Pons (tissue), 1 donor: ENCODE data around the gene COX7A1.
A peak's percentile ranks its signal among the peaks of the same experiment; 100 is the strongest.
"Not testable (repeated sequence)": the region's sequence is repeated elsewhere in the genome, so short reads cannot be mapped to it uniquely, and the experiment has no call there.

Experiments used
- DNase-seq: peaks from one replicate; pipeline ENCODE4 v3.0.0-alpha.2; 2016; ENCODE audit warnings: low spot score

The COX7A1 gene

DNA sequence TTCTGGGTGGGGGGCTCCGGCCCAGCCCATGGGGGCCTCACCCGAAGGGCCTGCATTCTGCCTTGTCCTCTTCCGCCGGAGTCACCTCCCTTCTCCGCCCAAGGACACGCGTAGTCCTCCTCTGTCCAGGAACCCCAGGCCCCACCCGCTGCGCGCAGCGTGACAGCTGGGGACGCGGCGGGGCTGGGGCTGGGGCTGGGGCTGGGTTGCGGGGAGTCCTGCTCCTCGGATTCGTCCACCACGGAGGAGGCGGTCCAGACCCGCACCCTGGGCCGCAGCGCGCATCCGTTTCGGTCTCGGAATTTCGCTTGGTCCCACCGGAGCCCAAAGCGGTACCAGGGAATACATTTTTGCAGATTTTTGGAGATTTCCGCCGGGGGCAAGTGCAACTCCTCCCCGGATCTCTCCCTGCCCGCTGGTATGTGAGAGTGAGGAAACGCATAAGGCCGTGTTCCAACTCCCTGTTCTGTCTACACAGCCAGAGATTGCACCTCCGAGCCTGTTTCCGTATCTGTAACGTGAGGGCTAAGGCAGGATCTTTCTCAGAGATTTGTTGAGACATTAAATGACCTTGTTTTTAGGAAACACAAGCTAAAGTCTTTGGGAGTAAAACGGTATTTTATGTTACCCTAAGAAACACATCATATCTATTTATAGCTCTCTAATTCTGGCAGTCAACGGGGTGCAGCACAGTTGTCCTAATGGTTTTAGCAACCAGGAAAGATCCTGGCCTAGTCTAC lies at the start of gene COX7A1:
COX7A1 (minus strand) TSS at position 96 of the 740 bp plus-strand sequence; CDS start at position 56, 40 bp downstream.
- no peak for DNase-seq

DNA sequence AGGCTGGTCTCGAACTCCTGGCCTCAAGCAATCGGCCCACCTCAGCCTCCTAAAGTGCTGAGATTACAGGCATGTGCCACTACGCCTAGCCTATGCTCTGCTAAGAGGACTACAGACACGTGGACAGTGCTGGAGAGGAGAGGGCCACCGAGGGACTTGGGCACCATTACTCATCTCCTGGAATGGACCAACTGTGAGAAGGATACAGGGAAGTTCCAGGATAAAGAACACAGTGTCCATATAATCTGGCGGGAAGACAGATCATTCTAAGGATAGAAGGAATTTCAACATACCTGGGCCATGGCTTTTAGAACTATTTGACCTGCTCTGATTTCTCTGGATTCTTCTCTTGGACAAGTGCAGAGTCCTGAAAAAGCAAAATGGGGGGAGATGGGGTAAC lies 49.4 kb upstream of the COX7A1 start:
- DNase-seq: no peak

DNA sequence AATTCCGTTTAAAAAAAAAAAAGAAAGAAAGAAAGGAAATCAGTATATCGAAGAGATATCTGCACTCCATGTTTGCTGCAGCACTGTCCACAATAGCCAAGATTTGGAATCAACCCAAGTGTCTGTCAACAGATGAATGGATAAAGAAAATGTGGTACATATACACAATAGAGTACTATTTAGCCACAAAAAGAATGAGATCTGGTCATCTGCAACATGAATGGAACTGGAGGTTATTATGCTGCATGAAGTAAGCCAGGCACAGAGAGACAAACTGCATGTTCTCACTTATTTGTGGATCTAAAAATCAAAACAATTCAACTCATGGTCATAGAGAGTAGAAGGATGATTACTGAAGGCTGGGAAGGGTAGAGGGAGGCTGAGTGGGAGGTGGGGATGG lies 45.9 kb upstream of the COX7A1 start:
- peak; percentile 98 for DNase-seq

DNA sequence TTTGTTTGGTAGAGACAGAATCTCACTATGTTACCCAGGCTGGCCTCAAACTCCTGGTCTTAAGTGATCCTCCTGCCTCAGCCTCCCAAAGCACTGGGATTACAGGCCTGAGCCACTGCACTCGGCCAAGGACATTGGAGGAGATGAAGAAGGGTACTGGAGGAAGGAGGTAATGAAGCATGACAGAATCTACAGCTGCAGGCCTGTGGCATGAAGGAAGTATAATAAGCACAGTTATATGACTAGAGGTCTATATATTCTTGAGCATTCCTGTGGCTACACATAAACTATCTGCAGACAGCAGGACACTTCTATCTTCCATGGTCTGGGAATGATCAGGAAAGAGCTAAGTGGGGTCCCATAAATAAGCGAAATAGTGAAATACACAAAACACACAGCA lies 44.0 kb upstream of the COX7A1 start:
- no peak for DNase-seq

DNA sequence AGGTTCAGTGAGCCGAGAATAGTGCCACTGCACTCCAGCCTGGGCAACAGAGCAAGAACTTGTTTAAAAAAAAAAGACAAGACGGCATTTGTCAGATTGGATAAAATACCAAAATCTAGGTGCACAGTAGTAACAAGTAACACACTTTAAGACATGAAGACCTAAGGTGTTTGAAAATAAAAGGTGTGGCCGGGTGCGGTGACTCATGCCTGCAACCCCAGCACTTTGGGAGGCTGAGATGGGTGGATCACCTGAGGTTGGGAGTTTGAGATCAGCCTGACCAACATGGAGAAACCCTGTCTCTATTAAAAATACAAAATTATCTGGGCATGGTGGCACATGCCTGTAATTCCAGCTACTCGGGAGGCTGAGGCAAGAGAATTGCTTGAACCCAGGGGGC lies 34.5 kb upstream of the COX7A1 start:
- DNase-seq: not testable (repeated sequence)

DNA sequence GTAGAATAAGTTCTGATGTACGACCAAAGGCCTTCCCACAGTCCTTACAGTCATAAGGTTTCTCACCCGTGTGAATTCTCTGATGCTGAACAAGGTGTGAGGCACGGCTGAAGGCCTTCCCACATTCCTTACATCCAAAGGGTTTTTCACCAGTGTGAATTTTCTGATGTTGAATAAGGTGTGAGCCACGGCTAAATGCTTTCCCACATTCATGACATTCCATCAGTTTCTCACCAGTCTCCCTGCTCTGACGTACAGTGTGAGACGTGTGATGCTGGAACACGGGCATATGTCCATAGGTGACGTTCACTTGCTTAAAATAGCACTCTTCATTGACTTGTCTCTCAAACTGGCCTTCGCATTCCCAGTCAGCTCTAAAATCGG lies 31.0 kb upstream of the COX7A1 start:
- no peak for DNase-seq

DNA sequence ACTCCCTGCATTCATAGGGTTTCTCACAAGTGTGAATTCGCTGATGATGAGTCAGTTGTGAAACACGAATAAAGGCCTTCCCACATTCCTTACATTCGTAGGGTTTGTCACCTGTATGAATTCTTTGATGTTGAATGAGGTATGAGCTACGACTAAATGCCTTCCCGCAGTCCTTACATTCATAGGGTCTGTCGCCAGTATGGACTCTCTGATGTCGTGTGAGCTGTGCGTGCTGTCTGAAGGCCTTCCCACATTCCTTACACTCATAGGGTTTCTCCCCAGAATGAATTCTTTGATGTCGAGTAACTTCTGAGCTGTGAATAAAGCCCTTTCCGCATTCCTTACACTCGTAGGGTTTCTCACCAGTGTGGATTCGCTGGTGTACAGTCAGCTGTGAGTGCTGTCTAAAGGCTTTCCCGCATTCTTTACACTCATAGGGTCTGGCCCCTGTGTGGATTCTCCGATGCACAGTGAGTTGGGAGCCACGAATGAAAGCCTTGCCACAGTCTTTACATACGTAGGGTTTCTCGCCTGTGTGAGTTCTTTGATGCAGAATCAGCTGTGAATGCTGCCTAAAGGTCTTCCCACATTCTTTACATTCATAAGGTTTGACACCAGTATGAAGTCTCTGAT lies 30.5 kb upstream of the COX7A1 start:
- no peak for DNase-seq

DNA sequence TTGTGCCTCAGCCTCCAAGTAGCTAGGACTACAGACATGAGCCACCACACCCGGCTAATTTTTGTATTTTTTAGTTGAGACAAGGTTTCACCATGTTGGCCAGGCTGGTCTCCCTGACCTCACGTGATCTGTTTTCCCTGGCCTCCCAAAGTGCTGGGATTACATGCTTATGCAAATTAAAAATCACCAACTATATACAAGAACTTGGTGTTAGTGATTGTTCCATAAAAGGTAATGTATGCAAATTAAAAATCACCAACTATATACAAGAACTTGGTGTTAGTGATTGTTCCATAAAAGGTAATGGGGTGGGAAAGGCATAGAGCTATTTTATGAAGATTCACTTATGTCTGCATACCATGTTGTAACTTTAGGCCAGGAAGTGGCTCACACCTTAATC lies 26.8 kb upstream of the COX7A1 start:
- DNase-seq: not testable (repeated sequence)

DNA sequence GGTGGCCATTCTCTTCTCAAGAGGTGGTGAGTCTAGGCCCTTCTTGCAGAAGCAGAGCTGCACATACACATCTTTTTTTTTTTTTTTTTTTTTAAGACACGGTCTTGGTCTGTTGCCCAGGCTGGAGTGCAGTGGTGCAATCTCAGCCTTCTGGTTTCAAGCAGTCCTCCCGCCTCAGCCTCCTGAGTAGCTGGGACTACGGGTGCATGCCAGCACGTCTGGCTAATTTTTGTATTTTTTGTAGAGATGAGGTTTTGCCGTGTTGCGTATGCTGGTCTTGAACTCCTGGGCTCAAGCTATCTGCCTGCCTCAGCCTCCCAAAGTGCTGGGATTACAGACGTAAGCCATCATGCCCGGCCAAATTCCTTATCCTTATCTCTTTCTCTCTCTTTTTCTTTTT lies 21.6 kb upstream of the COX7A1 start:
- DNase-seq: not testable (repeated sequence)

DNA sequence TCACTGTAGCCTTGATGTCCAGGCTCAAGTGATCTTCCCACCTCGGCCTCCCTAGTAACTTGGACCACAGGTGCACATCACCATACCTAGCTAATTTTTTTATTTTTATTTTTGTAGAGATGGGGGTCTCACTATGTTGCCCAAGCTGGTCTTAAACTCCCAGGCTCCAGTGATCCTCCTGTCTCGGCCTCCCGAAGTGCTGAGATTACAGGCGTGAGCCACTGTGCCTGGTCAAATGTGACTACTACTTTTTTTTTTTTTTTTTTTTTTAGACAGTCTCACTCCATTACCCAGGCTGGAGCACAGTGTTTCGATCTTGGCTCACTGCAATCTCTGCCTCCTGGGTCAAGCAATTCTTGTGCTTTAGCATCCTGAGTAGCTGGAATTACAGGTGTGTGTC lies 20.6 kb upstream of the COX7A1 start:
- DNase-seq: no peak

DNA sequence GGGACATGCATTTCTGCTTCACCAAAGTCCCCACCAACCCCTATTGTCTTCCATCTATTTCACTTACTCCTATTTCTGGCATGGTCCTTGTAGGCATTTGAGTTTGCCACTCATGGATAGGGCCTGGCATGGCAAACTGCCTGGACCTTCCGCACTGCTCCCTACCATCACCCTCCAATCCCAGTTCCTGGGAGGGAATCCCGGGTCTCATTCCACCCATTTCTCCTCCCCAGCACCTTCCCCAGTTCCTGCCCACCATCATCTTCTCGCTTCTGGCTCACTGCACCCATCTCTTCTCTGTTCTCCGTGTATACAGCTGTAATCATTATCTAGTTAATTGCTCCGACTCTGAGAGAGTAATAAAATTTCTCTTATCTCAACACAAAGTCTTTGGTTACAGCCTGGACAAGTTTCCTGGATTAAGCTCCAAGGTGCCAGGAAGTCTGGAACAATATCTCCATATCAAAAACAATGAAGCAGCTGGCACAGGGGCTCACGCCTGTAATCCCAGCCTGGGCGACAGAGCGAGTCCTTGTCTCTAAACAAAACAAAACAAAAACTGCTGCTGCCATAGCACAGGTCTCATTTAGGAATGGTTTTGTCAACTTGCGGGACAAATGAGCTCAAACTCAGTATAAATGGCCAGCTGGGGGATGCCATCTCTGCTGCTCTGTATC lies 17.0 kb upstream of the COX7A1 start:
- no peak for DNase-seq

DNA sequence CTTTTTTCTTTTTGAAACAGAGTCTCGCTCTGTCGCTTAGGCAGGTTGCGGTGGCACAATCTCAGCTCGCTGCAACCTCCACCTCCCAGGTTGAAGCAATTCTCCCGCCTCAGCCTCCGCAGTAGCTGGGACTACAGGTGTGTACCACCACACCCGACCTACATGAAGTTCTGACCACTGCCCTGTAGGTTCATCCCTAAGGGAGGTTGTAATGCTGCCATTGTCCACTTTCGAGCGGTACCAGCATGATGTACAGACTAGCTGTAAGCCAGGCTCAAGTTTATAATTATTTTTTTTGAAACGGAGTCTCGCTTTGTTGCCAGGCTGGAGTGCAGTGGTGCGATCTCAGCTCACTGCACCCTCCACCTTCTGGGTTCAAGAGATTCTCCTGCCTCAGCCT lies 11.6 kb upstream of the COX7A1 start:
- no peak for DNase-seq

DNA sequence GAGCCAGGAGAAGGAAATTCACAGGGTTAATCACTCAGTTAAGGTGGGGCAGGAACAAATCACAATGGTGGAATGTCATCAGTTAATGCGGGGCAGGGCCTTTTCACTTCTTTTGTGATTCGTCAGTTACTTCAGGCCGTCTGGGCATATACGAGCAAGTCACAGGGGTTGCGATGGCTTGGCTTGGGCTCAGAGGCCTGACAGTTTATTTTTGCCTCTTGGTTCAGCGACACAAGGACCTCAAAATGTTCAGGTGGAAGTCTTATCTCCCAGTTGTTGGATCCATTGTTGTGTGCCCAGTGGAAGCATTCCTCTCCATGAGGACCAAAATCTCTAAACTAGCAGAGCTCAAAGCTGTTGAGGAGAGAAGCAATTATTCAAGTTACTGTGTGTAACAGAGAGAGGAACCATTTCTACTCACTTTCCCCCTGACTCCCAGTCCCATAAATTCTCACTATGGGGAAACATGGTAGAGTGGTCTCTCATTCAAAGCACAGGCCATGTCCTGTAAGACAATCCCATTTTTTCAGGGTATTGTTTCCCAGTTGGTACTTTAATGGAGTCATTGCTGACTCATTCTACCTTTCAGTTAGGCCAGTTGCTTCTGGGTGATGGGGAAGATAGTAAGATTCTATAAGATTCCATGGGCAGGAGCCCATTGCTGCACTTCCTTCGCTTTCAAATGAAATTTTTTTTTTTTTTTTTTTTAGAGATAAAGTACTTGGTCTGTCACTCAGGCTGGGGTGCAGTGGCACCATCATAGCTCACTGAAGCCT lies 8.8 kb upstream of the COX7A1 start:
- DNase-seq: no peak

DNA sequence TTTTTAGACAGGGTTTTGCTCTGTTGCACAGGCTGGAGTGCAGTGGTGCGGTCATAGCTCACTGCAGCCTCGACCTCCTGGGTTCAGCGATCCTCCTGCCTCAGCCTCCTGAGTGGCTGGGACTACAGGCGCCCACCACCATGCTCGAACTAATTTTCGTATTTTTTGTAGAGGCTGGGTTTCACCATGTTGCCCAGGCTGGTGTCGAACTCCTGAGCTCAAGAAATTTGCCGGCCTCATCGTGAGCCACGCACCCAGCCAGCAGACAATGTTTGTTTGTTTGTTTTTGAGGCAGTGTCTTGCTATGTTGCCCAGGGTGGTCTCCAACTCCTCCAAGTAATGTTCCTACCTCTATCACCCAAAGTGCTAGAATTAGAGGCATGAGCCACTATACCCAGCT lies 879 bp upstream of the COX7A1 start:
- no peak for DNase-seq

DNA sequence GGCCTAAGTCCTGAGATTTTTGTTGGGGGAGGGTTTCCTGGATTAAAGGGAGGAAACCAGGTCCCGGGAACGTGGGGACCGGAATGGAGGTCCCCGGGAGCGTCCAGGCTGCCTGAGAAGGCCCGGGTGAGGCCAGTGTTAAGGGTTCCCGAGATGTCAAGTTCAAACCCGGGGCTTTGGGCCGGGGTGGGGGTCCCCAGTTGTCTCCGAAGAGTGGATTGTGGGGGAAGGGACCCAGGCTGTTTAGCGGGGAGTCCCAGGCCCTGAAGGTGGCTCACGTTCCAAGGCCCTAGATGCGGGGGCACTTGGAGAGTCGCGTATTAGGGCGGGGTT lies 262 bp downstream of the COX7A1 start:
- DNase-seq: no peak

DNA sequence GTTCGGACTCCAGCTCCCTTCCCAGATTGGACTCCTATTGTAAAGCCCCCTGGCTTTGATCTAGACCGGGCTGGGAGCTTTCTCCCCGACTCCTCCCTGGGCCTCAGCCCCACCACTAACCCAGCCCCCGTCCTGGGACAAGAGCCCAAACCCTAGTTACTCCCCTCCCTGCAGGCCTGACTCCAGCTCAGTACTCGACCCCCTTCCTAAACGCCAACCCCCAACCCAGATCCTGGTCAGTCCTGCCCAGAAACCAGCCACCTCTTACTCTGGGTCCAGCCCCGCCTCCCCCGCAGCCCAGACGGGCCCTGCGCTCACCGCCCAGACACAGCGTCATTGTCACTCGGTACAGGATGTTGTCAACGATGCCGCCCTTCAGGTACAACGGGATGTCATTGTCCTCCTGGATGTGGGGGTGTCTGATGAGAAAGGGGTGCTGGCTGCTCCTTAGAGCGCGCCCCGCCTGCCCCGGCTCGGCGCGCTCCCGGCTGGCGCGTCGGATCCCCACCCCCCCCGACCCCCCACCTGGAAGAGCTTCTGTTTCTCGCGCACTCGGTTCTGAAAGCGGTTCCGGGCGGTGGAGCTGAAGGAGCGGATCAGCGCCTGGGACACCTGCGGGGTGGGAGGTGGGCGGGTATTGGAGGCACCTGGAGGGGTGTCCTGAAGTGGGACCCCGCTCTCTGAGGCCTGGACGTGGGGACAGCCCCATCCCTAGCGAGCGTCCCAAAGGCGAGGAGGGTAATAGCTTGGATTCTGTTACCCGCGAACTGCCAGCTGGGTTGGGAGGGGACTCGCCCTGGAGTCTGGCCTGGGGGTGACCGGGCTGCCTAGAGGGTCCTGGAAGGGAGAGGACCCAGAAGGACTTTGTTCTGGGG lies 866 bp downstream of the COX7A1 start:
- no peak for DNase-seq

DNA sequence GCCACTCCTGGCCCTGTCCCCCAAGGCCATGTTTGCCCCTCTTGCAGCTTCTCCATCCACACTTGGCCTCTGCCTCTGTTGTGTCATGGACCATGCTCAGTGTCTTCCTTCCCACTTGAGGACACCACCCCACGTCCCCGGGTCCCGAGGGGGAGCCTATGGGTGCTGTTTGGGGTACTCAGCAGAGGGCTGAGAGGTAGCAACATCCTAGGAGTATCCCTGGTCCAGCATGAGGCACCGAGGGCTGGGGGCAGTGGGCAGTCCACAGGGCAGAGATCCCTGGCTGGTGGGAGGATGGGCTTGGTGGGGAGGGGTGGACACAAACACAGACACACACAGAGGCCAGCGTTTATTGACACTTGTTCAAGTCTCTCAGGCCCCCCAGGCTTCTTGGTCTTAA lies 1.7 kb downstream of the COX7A1 start:
- no peak for DNase-seq

DNA sequence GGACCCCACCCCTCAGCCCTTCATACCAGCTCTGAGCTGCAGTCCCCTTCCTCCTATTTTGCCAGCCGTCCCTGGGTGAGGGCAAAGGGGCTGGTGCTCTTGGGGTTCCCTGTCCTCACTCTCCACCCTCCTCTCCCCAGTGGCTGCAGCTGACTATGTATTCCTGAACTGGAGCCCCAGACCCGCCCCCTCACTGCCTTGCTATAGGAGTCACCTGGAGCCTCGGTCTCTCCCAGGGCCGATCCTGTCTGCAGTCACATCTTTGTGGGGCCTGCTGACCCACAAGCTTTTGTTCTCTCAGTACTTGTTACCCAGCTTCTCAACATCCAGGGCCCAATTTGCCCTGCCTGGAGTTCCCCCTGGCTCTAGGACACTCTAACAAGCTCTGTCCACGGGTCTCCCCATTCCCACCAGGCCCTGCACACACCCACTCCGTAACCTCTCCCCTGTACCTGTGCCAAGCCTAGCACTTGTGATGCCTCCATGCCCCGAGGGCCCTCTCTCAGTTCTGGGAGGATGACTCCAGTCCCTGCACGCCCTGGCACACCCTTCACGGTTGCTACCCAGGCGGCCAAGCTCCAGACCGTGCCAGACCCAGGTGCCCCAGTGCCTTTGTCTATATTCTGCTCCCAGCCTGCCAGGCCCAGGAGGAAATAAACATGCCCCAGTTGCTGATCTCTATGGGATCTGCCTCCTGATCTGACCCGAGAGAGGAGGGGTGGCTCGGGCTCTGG lies 2.4 kb downstream of the COX7A1 start:
- DNase-seq: no peak

DNA sequence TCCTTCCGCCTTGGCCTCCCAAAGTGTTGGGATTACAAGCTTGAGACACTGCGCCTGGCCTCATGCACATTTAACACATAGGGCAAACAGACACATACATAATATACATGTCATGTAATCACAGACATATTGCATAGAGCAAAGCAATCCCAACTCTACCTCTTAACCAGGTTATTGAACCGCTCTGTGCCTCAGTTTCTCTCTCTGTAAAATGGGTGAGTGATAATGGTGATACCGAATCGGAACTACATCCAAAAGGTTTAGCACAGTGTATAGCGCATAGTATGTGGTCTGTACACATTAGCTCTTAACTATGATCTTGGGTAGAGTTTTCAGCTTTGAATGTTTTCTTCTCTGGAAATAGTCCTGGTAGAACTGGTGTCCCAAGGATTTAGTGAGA lies 7.6 kb downstream of the COX7A1 start:
- no peak for DNase-seq

DNA sequence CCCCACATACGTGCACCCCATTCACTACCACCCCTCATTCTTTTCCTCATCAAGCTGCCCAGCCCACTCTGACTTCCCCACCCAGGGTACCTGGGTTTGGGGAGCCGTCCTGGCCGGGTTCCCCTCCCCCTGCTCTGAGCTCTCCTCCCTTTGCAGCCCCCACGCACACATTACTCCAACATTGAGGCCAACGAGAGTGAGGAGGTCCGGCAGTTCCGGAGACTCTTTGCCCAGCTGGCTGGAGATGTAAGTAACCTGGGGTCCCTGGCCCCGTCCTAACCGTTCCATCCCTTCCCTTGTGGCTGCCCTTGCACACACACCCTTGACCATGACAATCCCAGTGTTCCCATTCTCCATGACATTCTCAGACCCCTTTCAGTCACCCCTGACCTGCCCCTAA lies 9.8 kb downstream of the COX7A1 start:
- DNase-seq: no peak

DNA sequence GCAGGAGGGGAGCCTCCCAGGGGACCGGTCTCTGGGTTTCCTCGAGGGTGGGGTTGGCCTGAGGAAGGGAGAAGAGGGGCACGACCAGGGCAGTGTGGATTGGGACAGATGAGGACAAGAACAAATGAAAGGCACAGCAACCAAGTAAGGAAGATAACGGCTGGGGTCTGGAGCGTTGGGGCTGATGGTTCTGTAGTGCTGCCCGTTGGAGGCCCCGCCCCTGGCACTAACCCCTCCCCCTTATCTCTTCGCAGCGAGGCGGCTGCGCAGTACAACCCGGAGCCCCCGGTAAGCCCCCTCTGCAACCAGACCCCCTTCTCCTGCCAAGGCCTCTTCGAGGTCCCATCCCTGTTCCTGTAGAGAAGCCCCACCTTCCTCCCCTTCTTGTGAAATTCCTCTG lies 10.2 kb downstream of the COX7A1 start:
- no peak for DNase-seq
